ENCODE measurements around the gene ADNP.
A peak's percentile ranks its signal among the peaks of the same experiment; 100 is the strongest.

The ADNP gene

GRCh38 chr20:50968289-50968688 is 37.1 kb upstream of the ADNP start:
- H3K4me3 ChIP-seq (ENCODE audit: low read depth, low read length): no peak overlapping the region
- TF ChIP-seq CTCF (IDR thresholded peaks at IDR 0.05; ENCODE audit: low read depth, low read length): no peak

- TF ChIP-seq CTCF (IDR thresholded peaks at IDR 0.05; ENCODE audit: low read depth, low read length): no peak
- H3K4me3 ChIP-seq (ENCODE audit: low read depth, low read length): no peak overlapping the region
Observed at GRCh38 chr20:50967586-50967985, 36.3 kb upstream of the ADNP start.

GRCh38 chr20:50959543-50960126 is 28.4 kb upstream of the ADNP start:
- peak overlapping the region; percentile 96 for H3K4me3 ChIP-seq (ENCODE audit: low read depth, low read length)
- no peak for TF ChIP-seq CTCF (IDR thresholded peaks at IDR 0.05; ENCODE audit: low read depth, low read length)

GRCh38 chr20:50958615-50959542 is 27.6 kb upstream of the ADNP start, which contains the start of gene MOCS3:
MOCS3 (plus strand) TSS chr20:50958818; CDS start chr20:50958843, 25 bp downstream.
- TF ChIP-seq CTCF (IDR thresholded peaks at IDR 0.05; ENCODE audit: low read depth, low read length): no peak
- peak within 1 kb of the TSS; percentile 96 for H3K4me3 ChIP-seq (ENCODE audit: low read depth, low read length)

- peak within 1 kb of the TSS; percentile 96 for H3K4me3 ChIP-seq (ENCODE audit: low read depth, low read length)
- no peak for TF ChIP-seq CTCF (IDR thresholded peaks at IDR 0.05; ENCODE audit: low read depth, low read length)
Observed at GRCh38 chr20:50957798-50958614, 26.8 kb upstream of the ADNP start, which contains the start of gene DPM1. DPM1 (minus strand) TSS chr20:50958532; CDS start chr20:50958523, 9 bp downstream.

GRCh38 chr20:50957276-50957675 is 26.0 kb upstream of the ADNP start:
- TF ChIP-seq CTCF (IDR thresholded peaks at IDR 0.05; ENCODE audit: low read depth, low read length): no peak
- peak overlapping the region; percentile 96 for H3K4me3 ChIP-seq (ENCODE audit: low read depth, low read length)
